Tibial nerve (tissue), 4 donors: Measurements from ENCODE around the gene C1orf94.

Source experiments
- CTCF ChIP-seq, 5 experiments: fragments of 200-600 bp in 3 of 5; fragments of 450-650 bp in 2 of 5; sonication (generic) in 3 of 5; IDR thresholded peaks; one replicate each; pipeline ENCODE4 v1.5.1; 2016 to 2019; ENCODE audit warnings: antibody characterized with exemption in 5 of 5, mild to moderate bottlenecking in 3 of 5, moderate library complexity in 2 of 5
- EP300 ChIP-seq, 2 donors: sonication (generic); formaldehyde crosslinking; IDR thresholded peaks; one replicate each; pipeline ENCODE4 v1.6.1; 2017; ENCODE audit warnings: antibody characterized with exemption in 2 of 2, mild to moderate bottlenecking in 1 of 2

- TF ChIP-seq CTCF (IDR thresholded peaks at IDR 0.05) (no peak), EP300 (IDR thresholded peaks at IDR 0.05) (no peak)
These were observed 47.1 kb upstream of the C1orf94 start for GRCh38 chr1:34129630-34130029.
